GM21717 (cell line): ENCODE data around the gene AGRN.
"Not testable (repeated sequence)": the region's sequence is repeated elsewhere in the genome, so short reads cannot be mapped to it uniquely, and the experiment has no call there.

Experiments
- ATAC-seq: cut with Tn5 transposase; IDR thresholded peaks from one replicate; pipeline ENCODE4 v1.9.1; 2021; ENCODE audit warnings: mild to moderate bottlenecking, moderate library complexity; ENCODE audit not compliant: unreplicated experiment

The AGRN gene

DNA sequence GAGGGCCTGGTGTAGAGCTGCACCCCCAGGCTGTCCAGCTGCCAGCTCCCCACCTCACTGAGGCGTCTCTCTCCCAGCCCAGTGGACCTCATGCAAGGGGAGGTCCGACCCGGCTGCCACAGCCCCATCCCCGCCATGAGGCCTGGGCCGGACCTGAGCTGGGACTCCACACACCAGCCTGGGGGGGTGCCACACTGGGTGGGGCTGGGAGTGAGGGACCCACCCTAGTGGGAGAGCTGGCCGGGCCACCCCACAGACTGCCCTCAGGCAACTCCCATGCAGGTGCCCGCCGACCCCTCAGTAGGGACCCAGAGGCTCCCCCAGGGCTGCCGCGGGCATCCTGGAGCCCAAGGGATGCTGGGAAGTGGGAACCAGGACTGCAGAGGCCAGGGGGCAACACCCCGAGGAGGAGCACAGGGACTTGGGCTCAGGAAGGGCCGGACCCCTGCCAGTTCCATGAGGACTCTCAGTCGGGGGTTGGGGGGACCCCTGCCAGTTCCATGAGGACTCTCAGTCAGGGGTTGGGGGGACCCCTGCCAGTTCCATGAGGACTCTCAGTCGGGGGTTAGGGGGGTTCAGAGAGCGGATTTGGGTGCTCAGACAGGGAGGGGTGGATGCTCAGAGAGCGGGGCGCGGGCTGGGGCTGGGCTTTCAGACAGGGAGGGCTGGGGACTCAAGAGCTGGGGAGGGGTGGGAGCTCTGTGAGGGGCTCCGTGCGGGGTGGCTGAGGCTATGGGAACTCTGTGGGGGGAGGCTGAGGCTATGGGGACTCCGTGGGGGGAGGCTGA is 55.4 kb downstream of the AGRN start:
- no peak for ATAC-seq

DNA sequence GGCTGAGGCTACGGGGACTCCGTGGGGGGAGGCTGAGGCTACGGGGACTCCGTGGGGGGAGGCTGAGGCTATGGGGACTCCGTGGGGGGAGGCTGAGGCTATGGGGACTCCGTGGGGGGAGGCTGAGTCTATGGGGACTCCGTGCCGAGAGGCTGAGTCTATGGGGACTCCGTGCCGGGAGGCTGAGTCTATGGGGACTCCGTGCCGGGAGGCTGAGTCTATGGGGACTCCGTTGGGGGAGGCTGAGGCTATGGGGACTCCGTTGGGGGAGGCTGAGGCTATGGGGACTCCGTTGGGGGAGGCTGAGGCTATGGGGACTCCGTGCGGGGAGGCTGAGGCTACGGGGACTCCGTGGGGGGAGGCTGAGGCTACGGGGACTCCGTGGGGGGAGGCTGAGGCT is 57.5 kb downstream of the AGRN start:
- ATAC-seq: not testable (repeated sequence)

DNA sequence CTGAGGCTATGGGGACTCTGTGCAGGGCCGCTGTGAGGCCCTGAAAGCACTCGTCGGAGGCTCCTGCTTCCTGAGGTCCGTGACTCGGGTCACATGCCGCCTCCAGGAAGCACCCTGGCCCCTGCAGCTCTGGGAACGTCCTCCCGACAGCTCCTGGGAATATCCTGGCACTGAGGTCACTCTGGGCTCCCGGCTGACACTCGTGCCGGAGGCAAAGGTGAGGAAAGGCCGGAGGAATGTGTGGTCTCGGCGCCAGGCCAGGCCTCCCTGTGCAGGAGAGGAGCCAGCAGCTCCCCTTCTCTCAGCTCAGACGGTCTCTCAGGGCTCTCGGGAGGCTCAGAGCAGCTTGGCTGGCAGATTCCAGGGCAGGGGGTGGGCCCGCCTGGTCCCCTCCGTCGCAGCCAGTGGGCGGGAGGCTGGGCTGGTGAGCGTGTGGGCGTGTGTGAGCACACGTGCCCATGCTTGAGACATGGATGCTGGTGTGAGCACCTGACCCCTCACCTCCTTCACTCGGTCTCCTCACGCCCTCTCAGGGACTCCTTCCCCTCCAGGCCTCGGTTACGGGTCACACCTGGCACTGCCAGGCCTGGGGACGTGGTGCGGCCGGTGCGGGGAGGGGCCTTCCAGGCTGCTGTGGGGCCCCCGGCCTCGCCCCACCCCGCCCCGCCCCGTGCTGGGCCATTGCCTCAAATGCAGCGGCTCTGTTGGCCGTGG is 59.6 kb downstream of the AGRN start:
- peak; percentile 57 for ATAC-seq

DNA sequence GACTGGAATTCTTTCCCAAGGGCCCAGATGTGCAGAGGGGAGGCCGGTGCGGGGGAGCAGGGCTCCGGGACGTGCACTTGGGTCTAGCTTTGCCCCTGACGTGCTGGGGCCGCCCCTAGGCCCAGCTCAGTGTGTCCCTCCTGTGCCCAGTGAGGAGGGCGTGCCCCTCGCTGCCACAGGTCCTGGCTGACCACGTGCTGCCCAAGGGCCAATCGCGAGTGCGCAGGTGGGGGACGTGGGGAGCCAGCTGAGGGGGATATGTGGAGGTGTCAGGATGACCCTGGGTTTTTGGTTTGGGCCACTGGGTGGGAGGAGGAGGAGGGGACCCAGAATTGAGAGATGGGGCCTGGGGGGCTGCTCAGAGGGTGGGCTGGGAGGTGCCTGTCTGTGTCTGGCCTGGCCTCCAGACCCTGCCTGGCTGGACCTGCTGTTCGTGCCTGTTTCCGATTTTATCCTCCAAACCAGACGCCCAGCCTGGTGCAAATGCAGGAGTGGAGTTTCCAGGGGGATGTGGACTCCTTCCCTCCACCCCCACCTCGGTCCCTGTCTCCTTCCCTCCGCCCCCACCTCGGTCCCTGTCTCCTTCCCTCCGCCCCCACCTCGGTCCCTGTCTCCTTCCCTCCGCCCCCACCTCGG is 60.3 kb downstream of the AGRN start:
- peak; percentile 13 for ATAC-seq

DNA sequence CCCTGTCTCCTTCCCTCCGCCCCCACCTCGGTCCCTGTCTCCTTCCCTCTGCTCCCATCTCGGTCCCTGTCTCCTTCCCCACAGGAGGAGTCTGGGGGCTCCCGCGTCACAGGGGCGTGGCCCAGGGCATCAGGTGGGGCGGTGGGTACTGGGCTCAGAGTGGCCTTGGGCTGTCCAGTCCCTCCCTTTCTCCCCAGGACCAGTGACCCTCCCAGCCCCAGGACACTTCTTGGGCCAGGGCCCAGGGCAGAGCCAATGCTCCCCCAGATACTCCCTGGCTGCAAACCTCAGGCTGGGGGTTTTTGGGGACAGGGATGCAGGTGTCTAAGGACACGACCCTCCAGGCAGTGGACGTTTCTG is 61.0 kb downstream of the AGRN start:
- ATAC-seq: no peak

DNA sequence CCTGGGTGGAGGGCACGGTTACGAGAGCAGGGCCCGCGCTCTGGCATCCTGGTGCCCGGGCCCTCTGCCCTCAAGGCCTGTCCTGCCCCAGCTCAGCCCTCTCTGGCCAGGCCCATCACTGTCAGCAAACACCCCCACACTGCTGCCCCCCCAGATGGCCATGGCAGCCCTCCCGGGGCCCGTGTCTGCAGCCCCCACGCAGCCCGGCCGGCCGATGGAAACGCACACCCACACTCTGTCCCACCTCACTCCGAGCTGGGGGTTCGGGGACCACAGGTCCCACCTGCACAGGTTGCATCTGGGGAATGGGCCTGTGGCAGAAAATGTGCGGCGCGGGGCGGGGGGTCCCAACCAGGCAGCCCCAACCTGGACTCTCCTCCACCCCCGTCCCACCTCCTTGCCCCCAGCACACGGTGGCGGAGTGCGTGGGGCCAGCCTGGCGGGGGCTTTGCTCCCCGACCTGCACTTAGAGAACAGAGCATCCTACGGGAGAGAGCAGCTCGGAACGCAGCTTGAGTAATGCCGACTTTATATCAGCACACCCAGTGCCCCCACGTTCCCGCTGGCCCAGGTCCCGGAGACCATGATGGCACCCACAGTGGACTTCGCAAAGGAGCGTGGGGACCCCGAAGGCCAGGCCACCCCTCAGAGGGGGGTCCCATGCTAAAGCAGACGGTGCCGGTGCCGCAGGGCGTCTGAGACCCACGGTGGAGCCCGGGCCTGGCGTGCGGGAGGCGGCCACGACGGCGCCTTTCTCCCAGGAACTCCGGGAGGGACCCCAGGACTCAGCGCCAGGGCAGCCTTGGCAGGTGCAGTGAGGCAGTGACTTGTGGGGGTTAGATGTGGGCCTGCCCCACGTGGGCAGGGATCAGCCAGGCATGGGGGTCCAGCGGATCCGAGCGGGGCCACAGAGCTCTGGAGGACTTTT is 61.7 kb downstream of the AGRN start:
- ATAC-seq: no peak

DNA sequence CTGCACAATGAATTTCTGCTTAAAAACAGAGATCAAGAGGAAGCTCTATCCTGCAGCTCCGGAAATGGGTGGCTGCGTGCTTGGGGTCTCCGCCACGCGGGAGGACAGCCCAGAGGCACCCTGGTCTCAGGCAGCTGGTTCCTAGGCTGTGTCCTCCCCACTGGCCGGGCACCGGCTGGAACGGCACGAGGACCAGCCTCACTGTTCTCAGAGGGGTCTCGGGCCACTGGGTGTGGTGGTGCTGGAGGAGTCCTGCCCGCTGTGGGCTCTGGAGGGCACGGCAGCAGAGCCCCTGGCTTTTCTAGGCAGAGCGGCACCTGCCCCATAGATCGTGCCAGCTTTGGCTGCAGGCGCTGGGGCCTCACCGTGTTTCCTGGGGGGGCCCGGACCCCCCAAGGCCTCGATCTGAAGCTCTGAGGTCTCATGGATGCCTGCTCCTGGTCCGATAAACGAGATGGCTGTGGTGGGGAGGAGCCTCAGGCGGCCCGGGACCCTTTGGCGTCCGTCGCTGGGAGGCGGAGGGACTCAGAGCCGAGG is 62.4 kb downstream of the AGRN start:
- no peak for ATAC-seq

DNA sequence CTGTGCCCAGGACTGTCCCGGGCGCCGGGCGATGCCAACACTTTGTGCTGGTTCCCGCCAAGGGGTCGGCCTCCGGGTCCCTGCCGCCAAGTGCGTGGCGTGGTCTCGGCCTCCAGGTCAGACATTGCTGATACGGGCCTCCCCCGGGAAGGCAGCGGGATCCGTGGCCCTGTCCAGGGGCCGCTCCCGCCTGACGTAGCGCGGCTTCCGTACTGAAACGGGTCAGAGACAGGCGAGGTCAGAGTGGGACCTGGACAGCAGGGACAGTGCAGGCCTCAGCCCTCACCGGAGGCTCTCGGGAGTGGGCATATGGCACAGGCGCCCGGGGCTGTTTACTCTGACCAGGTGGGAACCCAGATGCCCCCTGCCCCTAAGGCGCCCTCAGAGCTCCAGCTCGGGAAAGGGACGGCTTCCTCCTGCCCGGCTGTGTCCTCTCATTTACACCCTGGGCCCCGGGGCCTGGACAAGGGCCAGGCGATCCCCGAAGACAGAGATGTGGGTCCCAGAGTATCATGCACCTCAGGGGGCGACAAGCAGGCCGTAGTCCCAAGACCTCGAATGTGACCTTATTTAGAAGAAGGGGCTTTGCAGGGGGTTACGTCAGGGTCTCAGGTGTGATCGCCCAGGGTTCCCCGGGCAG is 63.0 kb downstream of the AGRN start:
- no peak for ATAC-seq

DNA sequence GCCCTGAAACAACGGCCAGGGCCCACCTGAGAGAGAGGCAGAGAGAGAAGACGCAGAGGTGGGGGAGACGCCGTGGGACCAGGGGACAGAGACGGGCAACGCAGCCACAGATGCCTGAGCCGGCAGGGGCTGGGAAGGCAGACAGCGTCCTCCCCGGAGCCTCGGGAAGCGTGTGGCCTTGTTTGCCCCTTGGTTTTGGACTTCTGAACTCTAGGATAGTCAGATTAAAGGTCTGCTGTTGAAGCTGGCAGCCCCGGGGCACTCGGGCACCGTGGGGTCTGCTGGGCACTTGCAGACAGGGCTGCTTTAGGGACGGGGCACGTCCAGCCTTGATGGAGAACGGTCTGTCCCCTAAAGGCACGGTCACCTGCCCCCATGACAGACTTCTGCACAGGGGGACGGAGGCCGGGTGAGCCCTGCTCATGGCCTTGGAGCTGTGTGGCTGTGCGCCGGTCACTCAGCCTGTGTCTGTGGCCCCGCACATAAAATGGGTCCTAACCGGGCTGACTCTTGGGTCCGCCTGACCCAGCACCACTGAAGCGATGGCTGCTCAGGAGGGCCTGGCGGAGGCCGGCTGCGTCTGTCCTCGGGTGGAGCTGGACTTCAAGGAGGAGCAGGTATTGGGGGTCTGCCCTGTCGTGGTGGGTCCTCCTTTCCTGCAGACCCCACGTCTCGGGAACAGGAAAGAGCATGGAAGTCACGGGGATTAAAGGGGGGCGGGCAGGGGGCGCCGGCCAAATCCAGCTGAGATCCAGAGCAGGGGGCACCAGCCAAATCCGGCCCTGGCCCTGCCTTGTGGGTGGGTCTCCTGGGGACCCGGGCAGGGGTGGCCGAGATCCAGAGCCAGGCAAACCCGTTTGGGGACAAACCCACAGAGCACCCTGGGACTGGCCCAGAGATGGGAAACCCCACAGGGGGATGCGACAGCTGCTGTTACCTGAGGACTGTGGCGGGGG is 63.8 kb downstream of the AGRN start:
- no peak for ATAC-seq

DNA sequence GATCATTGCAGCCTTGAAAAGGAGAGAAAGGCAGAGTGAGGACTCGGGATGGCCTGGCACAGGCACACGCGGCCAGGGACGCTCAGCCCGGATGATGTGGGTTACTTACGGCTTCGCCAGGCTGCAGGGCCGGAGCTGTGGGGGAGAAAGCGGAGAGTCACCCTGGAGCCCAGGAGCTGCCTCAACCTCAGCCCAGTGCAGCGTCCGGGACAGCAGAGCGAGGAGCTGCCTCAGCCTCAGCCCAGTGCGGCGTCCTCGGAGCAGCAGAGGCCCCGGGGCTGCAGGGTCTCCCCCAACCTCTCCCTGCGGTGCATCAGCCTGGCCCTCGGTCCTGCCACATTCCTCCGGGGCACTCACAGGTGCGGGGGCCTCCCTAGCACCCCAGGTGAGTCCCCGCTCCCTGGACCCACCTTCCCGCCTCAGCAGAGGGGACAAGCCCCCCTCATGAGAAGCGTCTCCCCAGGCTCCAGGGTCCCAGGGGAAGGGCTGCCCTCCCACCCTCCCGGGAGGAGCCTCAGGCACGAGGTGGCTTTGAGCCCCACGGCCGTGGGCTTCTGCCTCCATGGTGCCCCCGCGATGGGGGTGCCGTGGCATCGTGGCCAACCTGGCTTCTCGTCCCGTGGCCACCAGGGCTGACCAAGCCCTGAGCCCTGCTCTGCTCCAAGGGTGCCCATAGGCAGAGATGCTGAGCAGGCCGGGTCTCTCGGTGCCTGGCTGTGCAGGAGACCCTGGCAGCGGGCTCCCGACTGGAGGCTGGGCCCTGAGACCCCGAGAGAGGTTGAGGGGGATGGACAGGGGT is 64.7 kb downstream of the AGRN start:
- ATAC-seq: no peak

DNA sequence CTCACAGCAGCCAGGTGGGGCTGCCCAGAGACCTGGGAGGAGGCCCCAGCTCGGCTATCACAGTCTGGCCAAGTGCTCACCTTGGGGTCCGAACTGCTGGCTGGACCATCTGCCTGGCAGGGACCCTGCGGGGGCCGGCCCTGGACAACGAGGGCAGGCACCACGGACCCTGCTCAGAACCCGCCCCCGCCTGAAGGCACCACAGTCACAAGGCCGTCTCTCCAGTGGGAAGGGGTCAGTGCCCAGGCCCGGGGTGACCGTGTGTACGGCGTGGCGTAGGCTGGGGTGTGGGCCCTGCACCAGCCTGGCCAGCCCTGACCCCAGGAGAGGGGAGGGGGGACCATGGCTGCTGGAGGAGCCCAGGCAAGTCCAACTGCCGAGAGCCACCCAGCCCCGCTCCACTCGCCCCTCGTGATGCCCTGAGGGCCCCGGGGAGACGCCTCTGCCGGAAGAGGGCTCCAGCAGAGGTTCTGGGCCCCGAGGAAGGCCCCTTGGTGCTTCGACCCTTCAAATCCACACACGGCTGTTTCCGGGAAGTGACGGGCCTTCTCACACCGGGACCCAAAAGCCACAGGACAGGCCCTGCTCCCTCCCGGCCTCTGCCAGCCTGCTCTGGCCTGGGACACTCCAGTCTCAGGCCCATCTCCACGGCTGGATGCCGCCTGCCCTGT is 65.4 kb downstream of the AGRN start:
- no peak for ATAC-seq

DNA sequence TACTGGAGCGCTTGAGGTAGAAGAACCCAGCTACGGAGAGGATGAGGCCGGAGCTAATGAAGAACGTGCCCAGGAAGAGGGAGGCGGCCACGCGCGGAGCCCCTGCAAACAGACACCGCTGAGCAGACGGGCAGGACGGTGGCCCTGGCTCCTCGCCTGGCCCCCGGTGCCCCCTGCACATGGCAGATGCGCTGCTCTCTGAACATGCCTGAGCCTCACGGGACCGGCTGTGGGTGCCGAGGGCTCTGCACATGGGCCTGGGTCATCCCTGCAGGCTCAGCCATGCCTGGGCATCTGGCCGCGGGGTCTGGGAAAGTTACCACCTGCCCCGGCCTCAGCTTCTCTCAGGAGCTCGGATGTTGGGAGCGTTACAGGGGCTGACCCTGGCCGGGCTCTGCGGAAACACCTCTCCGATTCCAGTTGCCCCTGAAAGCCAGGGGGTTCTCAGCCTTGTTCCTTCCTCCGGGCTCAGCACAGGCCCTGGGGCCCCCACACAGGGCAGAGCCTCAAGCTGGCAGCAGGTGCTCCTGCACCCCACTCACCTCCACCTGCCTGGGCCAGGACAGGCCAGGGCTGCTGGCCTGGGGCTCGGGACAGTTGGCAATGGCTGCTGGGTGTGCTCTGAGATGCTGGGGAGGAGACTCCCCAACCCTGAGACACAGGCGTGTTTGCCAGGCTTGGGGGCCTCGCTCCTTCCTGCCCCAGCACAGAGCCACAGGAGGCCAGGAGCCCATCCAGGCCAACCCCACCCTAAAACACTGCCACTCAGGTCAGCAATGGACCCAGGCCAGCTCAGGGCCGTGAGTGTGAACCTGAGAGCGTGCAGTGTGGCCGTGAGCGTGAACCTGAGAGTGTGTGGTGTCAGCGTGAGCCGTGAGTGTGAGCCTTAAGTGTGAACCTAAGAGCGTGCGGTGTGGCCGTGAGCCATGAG is 66.3 kb downstream of the AGRN start:
- no peak for ATAC-seq

DNA sequence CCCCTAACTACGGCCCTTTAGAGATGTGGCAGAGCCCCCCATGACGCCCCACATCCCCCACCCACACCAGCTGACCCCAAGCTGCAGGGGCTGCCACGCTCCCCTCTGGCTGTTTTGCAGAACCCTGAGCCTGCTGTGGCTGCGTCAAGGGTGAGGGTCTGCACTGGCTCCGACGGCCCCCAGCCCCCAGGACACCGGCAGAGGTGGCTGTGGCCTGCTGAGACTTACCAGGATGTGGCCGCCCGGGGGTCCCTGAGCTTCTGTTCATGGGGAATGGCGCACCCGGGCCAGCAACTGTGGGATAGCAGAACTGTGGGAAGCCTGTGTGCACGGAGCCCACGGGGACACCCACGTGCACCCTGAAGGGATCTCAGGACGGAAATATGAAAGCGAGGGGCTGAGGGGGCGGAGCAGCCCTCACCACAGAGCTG is 67.0 kb downstream of the AGRN start:
- ATAC-seq: no peak

DNA sequence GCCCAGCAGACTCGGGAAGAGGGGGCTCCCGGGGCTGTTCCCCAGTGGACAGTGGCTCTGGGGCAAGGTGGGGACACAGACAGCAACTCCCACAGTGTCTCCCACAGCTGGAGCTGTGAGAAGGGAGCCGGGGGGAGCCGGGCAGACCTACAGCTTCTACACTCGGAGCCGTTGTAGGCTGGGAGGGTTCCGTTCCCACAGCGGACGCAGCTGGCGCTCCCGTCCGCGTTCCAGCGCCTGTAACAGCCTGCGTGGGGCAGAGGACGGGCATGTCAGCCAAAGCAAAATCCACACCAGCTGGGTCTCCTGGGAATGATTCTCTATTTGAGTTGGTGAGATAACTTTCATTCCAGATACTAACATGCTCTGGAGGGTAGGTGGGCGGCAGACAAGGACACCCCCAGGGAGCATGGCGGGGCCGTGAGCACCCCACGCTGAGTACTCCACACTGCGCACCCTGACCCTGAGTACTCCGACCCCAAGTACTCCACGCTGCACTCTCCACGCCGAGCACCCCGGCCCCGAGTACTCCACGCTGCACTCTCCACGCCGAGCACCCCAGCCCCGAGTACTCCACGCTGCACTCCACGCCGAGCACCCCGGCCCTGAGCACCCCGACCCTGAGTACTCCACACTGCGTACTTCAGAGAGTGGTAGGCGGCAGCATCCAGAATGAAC is 67.6 kb downstream of the AGRN start:
- ATAC-seq: no peak

DNA sequence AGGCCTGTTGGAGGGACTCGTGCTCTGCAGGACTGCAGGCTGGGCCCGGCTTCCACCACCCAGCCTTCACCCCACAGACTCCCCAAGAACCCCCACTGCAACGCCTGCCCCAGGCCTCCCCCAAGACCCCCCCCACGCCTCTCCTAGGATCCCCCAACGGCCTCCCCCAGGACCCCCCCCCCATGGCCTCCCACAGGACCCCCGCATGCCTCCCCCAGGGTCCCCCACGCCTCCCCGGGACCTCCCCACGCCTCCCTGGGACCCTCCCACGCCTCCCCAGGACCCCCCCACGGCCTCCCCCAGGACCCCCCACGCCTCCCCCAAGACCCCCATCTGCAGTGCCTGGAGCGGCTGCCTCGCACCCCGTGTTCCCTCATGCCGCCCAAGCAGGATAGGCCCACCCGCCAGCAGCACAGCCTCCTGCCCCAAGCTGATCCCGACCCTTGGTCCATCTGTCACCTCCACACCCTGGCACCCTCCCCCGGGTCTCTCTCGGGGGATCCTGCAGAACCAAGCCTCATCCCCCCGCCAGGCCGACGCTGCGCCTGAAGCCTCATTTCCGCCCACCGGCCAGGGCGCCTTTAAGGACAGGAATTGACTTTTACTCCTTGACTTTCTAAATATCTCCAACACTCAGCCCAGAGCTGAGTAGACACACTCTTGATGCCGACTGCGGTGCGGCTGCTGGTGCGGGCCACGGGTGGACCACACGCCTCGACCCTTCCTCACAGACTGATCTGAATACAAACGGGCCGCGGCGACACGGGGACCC is 68.3 kb downstream of the AGRN start:
- ATAC-seq: no peak
